A549 (cell line): ENCODE measurements around the gene AHNAK2. TPM values are rescaled to one million over a fixed set of nuclear protein-coding genes. Genes with fewer than 3 reads are reported as not detected.

Experiments
- ATAC-seq, 2 experiments: fragments of 200-7000 bp in 1 of 2; fragments of >200 bp in 1 of 2; cut with Nextera tagmentation in 1 of 2; cut with Tn5 transposase in 1 of 2; 3 replicates each; pipeline versions ENCODE4 v1.8.0 to v1.9.1; 2018 to 2020; ENCODE audit warnings: mild to moderate bottlenecking in 1 of 2, moderate library complexity in 1 of 2
- CTCF ChIA-PET: fragments of 300-600 bp; sonication (Branson Sonifier 250); formaldehyde crosslinking; extraction: SDS; loops from one replicate; lab custom pipeline; 2021; ENCODE audit warnings: antibody characterized with exemption, inconsistent platforms; lab: Yijun Ruan, JAX
- POLR2A ChIA-PET: fragments of 350-600 bp; formaldehyde crosslinking; extraction: SDS; loops from one replicate; lab custom pipeline; 2021; ENCODE audit warnings: antibody characterized with exemption, inconsistent platforms; lab: Yijun Ruan, JAX
- DNase-seq, 2 experiments: peaks; one replicate each; pipeline versions ENCODE4 v3.0.0 to v3.0.0-alpha.2; 2011 to 2016; ENCODE audit warnings: low read depth in 1 of 2, low spot score in 1 of 2
- FAIRE-seq: peaks from 2 replicates; lab custom pipeline; 2011; peaks lifted over from hg19 to GRCh38; lab: Jason Lieb, UNC
- H3K27ac ChIP-seq, 2 experiments: fragments of >200 bp; sonication (Bioruptor Twin); formaldehyde crosslinking; 3 replicates each; pipeline ENCODE4 v1.5.1; 2016 to 2017
- H3K4me1 ChIP-seq: fragments of >200 bp; sonication (Bioruptor Twin); formaldehyde crosslinking; 3 replicates; pipeline ENCODE4 v1.6.1; 2016
- H3K4me2 ChIP-seq: fragments of >200 bp; sonication (Bioruptor Twin); formaldehyde crosslinking; 3 replicates; pipeline ENCODE4 v1.6.1; 2016
- H3K4me3 ChIP-seq: fragments of >200 bp; sonication (Bioruptor Twin); formaldehyde crosslinking; 3 replicates; pipeline ENCODE4 v1.5.1; 2016
- H3K9me3 ChIP-seq: fragments of >200 bp; sonication (Bioruptor Twin); formaldehyde crosslinking; 3 replicates; pipeline ENCODE4 v1.6.1; 2016
- BHLHE40 ChIP-seq: IDR thresholded peaks from 2 replicates; pipeline ENCODE4 v1.6.1; 2012; ENCODE audit warnings: low read depth, low read length, inconsistent platforms
- CEBPB ChIP-seq, 2 experiments: fragments of >200 bp in 1 of 2; sonication (Bioruptor Twin) in 1 of 2; formaldehyde crosslinking in 1 of 2; IDR thresholded peaks; 2 replicates each; pipeline ENCODE4 v1.6.1; 2012 to 2016
- EHF ChIP-seq: fragments of 250-450 bp; sonication (Bioruptor Pico); IDR thresholded peaks from 2 replicates; pipeline ENCODE4 v1.5.0; 2020; ENCODE audit warnings: mild to moderate bottlenecking
- EHMT2 ChIP-seq: fragments of 200-600 bp; sonication (generic); IDR thresholded peaks from 2 replicates; pipeline ENCODE4 v1.6.1; 2016; ENCODE audit warnings: antibody characterized with exemption, low read depth, mild to moderate bottlenecking, moderate library complexity
- FOXS1 ChIP-seq: fragments of 250-450 bp; sonication (Bioruptor Pico); IDR thresholded peaks from 2 replicates; pipeline ENCODE4 v1.5.0; 2020; ENCODE audit warnings: mild to moderate bottlenecking, moderate library complexity
- HDAC2 ChIP-seq: fragments of 200-600 bp; sonication (generic); IDR thresholded peaks from 2 replicates; pipeline ENCODE4 v1.6.1; 2016
- HEYL ChIP-seq: fragments of 250-450 bp; sonication (Bioruptor Pico); IDR thresholded peaks from 2 replicates; pipeline ENCODE4 v1.8.0; 2021; ENCODE audit warnings: mild to moderate bottlenecking, moderate library complexity
- JUN ChIP-seq, 2 experiments: fragments of >200 bp; sonication (Bioruptor Twin); formaldehyde crosslinking; IDR thresholded peaks; 2 replicates in 1 of 2; 3 replicates in 1 of 2; pipeline ENCODE4 v1.6.1; 2016 to 2017
- JUNB ChIP-seq: fragments of >200 bp; sonication (Bioruptor Twin); formaldehyde crosslinking; IDR thresholded peaks from 2 replicates; pipeline ENCODE4 v1.6.1; 2016
- KDM1A ChIP-seq: fragments of 200-600 bp; sonication (generic); IDR thresholded peaks from 2 replicates; pipeline ENCODE4 v1.6.1; 2016; ENCODE audit warnings: low read depth, mild to moderate bottlenecking
- KDM5A ChIP-seq: fragments of 200-600 bp; sonication (generic); IDR thresholded peaks from 2 replicates; pipeline ENCODE4 v1.6.1; 2016; ENCODE audit warnings: antibody characterized with exemption, mild to moderate bottlenecking
- MAFK ChIP-seq: fragments of 450-650 bp; IDR thresholded peaks from 2 replicates; pipeline ENCODE4 v1.6.1; 2014; ENCODE audit not compliant: partially characterized antibody
- MYC ChIP-seq: IDR thresholded peaks from 2 replicates; pipeline ENCODE4 v1.6.1; 2012; ENCODE audit warnings: mild to moderate bottlenecking, inconsistent platforms, low read length, improper control_type of control experiment, borderline replicate concordance
- NR3C1 ChIP-seq: fragments of >200 bp; sonication (Bioruptor Twin); formaldehyde crosslinking; IDR thresholded peaks from 3 replicates; pipeline ENCODE4 v1.6.1; 2017
- POLR2A ChIP-seq: IDR thresholded peaks from 2 replicates; pipeline ENCODE4 v1.6.1; 2012; ENCODE audit warnings: mild to moderate bottlenecking, low read length
- POLR2AphosphoS2 ChIP-seq: conservative IDR thresholded peaks from 2 replicates; pipeline ENCODE4 v1.6.1; 2012; ENCODE audit warnings: low read length, improper control_type of control experiment, inconsistent platforms
- RARB ChIP-seq: fragments of 250-450 bp; sonication (Bioruptor Pico); IDR thresholded peaks from 2 replicates; pipeline ENCODE4 v1.8.0; 2021; ENCODE audit warnings: mild to moderate bottlenecking, moderate library complexity
- RCOR1 ChIP-seq: fragments of 150-350 bp; IDR thresholded peaks from 2 replicates; pipeline ENCODE4 v1.6.1; 2014; ENCODE audit warnings: antibody characterized with exemption, low read length, low read depth
- RNF2 ChIP-seq: fragments of 200-600 bp; sonication (generic); IDR thresholded peaks from 2 replicates; pipeline ENCODE4 v1.6.1; 2016; ENCODE audit warnings: low read depth, mild to moderate bottlenecking, antibody characterized with exemption, moderate library complexity, borderline replicate concordance
- ZC3H11A ChIP-seq: fragments of 450-650 bp; IDR thresholded peaks from 2 replicates; pipeline ENCODE4 v1.6.1; 2014; ENCODE audit warnings: antibody characterized with exemption, mild to moderate bottlenecking
- ZFP36 ChIP-seq: fragments of 450-650 bp; IDR thresholded peaks from 2 replicates; pipeline ENCODE4 v1.6.1; 2014; ENCODE audit warnings: borderline replicate concordance; ENCODE audit not compliant: partially characterized antibody
- ZSCAN20 ChIP-seq: fragments of 250-450 bp; sonication (Bioruptor Pico); IDR thresholded peaks from 2 replicates; pipeline ENCODE4 v1.8.0; 2022; ENCODE audit warnings: mild to moderate bottlenecking, moderate library complexity
- WGBS: methylation state at CpG from one replicate; pipeline ENCODE4 v1.1.6; 2017; ENCODE audit errors: missing lambda C conversion rate; 5-methylcytosine and 5-hydroxymethylcytosine counted together
- polyA plus RNA-seq, 4 experiments: library from polyadenylated mRNA; depleted of rRNA in 3 of 4; stranded (reverse); fragments of >200 nt; fragmentation: RNase III in 1 of 4; extraction: RNeasy Plus Mini Kit Qiagen cat#74134 plus additional on column Dnase treatment in 1 of 4; gene quantifications; 2 replicates in 3 of 4; 3 replicates in 1 of 4; pipeline ENCODE4 v1.2.3, GENCODE V29; 2011 to 2017
- TF ChIP-seq, protein P1 (sequence below): fragments of 150-350 bp; IDR thresholded peaks from 2 replicates; pipeline ENCODE4 v1.6.1; 2014; ENCODE audit warnings: low read depth, mild to moderate bottlenecking, low read length
- TF ChIP-seq, protein P2 (sequence below): IDR thresholded peaks from 2 replicates; pipeline ENCODE4 v1.6.1; 2012; ENCODE audit warnings: low read depth, borderline replicate concordance

Gene AHNAK2
- polyA plus RNA-seq, 2 of the 4 experiments (the other 2 are of a cell fraction): 43.3 to 43.7 TPM

DNA sequence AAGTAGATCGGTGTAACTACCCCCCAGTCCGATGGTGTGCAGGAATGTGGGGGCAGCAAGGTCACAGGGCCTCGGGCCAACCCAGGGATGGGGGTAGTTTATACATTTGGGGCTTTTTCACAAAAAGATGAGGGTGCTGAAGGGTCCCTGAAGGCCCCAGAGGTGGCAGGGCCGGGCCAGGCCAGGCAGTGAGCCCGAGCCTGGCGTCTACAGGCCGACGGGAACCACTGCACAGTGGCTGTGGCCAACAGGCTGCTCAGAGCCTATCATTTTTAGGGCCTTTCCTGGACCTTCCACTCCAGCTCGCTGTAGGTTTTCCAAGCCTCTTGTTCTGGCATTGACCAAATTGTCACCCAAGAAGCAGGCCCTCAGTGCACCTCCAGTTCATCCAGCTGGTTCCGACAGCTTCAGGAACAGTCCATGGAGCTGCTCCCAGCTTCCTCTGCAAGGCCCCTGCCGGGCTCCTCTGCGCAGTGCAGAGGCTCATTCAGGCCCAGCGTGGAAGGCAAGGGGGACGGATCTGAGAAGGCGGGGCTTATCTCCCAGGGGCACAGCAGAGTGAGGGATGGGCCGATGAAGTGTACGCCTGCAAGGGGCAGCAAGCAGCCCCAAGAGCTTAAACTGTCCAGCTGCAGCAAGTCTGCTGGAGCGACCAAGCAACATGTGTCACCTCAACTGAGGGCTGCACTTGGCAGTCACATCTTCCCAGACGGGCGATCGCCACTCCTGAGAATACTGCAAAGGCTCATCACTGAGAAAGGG, 28.8 kb upstream of the AHNAK2 start:
- Histone ChIP-seq H3K9me3 (no peaks in the 10 kb centered on the region), H3K4me1 (peaks cover 1% of the 10 kb centered on the region; the same call in 1 of the 3 replicates), H3K4me2 (no peak overlapping the region), H3K4me3 (no peak overlapping the region)
- DNase-seq (no peak), FAIRE-seq (no peak)
- WGBS: 91% methylated on average over 21 of the region's 21 CpGs
- TF ChIP-seq, protein P1, sequence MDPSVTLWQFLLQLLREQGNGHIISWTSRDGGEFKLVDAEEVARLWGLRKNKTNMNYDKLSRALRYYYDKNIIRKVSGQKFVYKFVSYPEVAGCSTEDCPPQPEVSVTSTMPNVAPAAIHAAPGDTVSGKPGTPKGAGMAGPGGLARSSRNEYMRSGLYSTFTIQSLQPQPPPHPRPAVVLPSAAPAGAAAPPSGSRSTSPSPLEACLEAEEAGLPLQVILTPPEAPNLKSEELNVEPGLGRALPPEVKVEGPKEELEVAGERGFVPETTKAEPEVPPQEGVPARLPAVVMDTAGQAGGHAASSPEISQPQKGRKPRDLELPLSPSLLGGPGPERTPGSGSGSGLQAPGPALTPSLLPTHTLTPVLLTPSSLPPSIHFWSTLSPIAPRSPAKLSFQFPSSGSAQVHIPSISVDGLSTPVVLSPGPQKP: no peak
- TF ChIP-seq RCOR1 (no peak), NR3C1 (no peak), RARB (CRISPR knock-in tag) (no peak), EHF (CRISPR knock-in tag) (no peak), CEBPB (IDR thresholded peaks at IDR 0.05) (no peak), HDAC2 (no peak), MYC (no peak), ZSCAN20 (CRISPR knock-in tag) (no peak), JUNB (no peak), ZC3H11A (no peak), BHLHE40 (no peak), EHMT2 (no peak), KDM1A (no peak), POLR2A (no peak), KDM5A (no peak)
- TF ChIP-seq, protein P2, sequence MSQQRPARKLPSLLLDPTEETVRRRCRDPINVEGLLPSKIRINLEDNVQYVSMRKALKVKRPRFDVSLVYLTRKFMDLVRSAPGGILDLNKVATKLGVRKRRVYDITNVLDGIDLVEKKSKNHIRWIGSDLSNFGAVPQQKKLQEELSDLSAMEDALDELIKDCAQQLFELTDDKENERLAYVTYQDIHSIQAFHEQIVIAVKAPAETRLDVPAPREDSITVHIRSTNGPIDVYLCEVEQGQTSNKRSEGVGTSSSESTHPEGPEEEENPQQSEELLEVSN: no peak
- TF ChIP-seq, all 56 proteins: peak for 0
- no peak overlapping the region for H3K27ac ChIP-seq
- CTCF ChIA-PET: interaction anchor here (1.3 to 8.8 kb wide), 5 partner anchors 9 to 67 kb away, joined by 4 to 70 read pairs (median 5); no protein-coding TSS in a partner anchor
- POLR2A ChIA-PET: no interaction called here
- peak in 1 of 2 experiments; percentile 27; a peak in 2 of 6 replicates for ATAC-seq

DNA sequence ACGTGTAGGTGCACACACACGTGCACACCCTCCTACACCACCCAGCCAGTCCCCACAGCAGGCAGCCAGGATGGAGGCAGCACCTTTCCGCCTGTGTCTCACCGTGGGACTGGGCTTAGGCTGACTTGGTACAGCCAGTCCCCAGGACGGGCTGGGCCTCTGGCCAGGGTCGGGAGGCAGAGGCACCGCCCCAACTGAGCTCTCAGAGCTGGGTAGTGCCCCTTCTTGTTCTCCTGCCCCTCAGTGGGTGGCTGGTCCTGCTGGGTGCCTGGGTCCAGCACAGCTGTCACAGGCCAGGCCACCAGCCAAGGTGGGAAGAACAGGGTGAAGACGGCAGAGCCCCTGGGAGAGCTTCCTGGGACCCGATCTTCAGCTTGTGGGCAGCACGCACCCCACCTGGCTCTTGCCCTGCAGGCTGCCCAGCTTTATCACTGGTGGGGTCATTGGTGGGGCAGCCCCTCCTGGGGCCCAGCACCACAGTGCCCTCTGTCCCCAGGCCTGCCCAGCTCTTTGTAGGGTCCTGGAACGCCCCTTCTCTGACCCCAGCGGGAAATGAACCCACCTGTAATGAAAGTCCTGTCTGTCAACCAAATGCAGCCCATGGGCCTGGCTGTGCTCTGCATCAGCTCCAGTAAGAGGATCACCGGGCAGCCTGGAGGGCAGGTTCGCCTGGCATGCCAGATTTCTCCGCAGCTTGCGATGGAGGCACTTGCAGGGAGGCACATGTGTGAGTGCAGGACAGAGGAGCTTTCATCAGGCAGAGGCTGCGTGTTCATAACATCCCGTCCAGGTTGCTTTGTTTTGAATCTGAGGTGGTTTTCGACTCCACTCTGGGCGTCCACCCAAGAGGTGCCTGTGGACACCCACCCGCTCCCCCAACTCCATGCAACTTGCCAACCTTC, 28.0 kb upstream of the AHNAK2 start:
- Histone ChIP-seq H3K4me1 (no peaks in the 10 kb centered on the region), H3K27ac (no peak overlapping the region), H3K4me2 (no peak overlapping the region), H3K4me3 (no peak overlapping the region), H3K9me3 (no peaks in the 10 kb centered on the region)
- DNase-seq (no peak), ATAC-seq (peak; percentile 47 to 51), FAIRE-seq (no peak)
- POLR2A ChIA-PET: interaction anchor here (0.6 to 1.4 kb wide), 2 partner anchors 15 to 32 kb away, joined by 3 to 4 read pairs; partner anchors contain the start of gene CDCA4
- CTCF ChIA-PET: interaction anchor here (1.0 to 8.8 kb wide), 9 partner anchors 6 to 238 kb away, joined by 3 to 70 read pairs (median 5); no protein-coding TSS in a partner anchor
- peak; percentile 18; the same call in 1 of the 2 replicates for TF ChIP-seq POLR2AphosphoS2
- TF ChIP-seq JUN (IDR thresholded peaks at IDR 0.05): 0 out of 5 replicates have a peak, but pooled peaks of 1 of the 2 experiments have one; percentile 13
- TF ChIP-seq MAFK: no peak
- TF ChIP-seq RCOR1: no peak
- no peak for TF ChIP-seq ZFP36
- TF ChIP-seq RNF2: no peak
- no peak for TF ChIP-seq FOXS1 (CRISPR knock-in tag)
- TF ChIP-seq ZSCAN20 (CRISPR knock-in tag): no peak
- no peak for TF ChIP-seq BHLHE40
- TF ChIP-seq HEYL: no peak
- TF ChIP-seq, all 56 proteins: peak for 2
- 88% methylated on average over 16 of the region's 21 CpGs for WGBS
